ENCODE measurements around the gene DISC1. TPM values are rescaled to one million over a fixed set of nuclear protein-coding genes. Genes with fewer than 3 reads are reported as not detected.

Gene DISC1
- total and polyA plus RNA-seq, 7 donors = 1.2 to 14.1 (median 5.8) TPM

GRCh38 chr1:231983588-231984193 is 357.1 kb downstream of the DISC1 start:
- Histone ChIP-seq H3K27me3 (no peaks in the 10 kb centered on the region), H3K4me1 (no peaks in the 10 kb centered on the region), H3K27ac (no peak overlapping the region), H3K36me3 (no peaks in the 10 kb centered on the region), H3K4me3 (no peak overlapping the region), H3K9me3 (peaks cover 0 to 1% (median 0%) of the 10 kb centered on the region in 4 donors)
- intact Hi-C loops (cut with DNase I) = no loop called here
- no peak for DNase-seq
- WGBS, 2 donors = 93 to 94% methylated on average over 4 of the region's 4 CpGs
- TF ChIP-seq POLR2A (IDR thresholded peaks at IDR 0.05) (no peak), POLR2AphosphoS5 (IDR thresholded peaks at IDR 0.05) (no peak), EP300 (IDR thresholded peaks at IDR 0.05) (no peak)

GRCh38 chr1:231985296-231986023 is 358.9 kb downstream of the DISC1 start:
- 96 to 98% methylated on average over 4 of the region's 4 CpGs for WGBS, 2 donors
- TF ChIP-seq POLR2A (IDR thresholded peaks at IDR 0.05) (no peak), EP300 (IDR thresholded peaks at IDR 0.05) (no peak), POLR2AphosphoS5 (IDR thresholded peaks at IDR 0.05) (no peak), CTCF (IDR thresholded peaks at IDR 0.05) (no peak)
- intact Hi-C loops (cut with DNase I) = no loop called here

GRCh38 chr1:231986631-231987336 is 360.2 kb downstream of the DISC1 start:
- 93% methylated on average over 8 of the region's 8 CpGs for WGBS, 2 donors

More at GRCh38 chr1:231985296-231986023, 358.9 kb downstream of the DISC1 start:
- peaks cover 0 to 1% (median 0%) of the 10 kb centered on the region in 4 donors for H3K9me3 ChIP-seq
- H3K4me1 ChIP-seq = no peaks in the 10 kb centered on the region
- no peaks in the 10 kb centered on the region for H3K27me3 ChIP-seq
- H3K36me3 ChIP-seq = no peaks in the 10 kb centered on the region
- no peak for DNase-seq
- no peak overlapping the region for H3K4me3 ChIP-seq
- peak overlapping the region; percentile 4 to 47 (median 30) for H3K27ac ChIP-seq

GRCh38 chr1:231990388-231990787 is 363.8 kb downstream of the DISC1 start:
- Histone ChIP-seq H3K4me3 (no peak overlapping the region), H3K27ac (peak overlapping the region in 1 of 4 donors; percentile 48), H3K36me3 (no peaks in the 10 kb centered on the region), H3K4me1 (peaks cover 0 to 9% (median 5%) of the 10 kb centered on the region in 4 donors), H3K27me3 (no peaks in the 10 kb centered on the region), H3K9me3 (peaks cover 0 to 1% (median 0%) of the 10 kb centered on the region in 4 donors)
- 82 to 87% methylated on average over 5 of the region's 5 CpGs for WGBS, 2 donors
- intact Hi-C loops (cut with DNase I) = no loop called here
- no peak for DNase-seq
- TF ChIP-seq EP300 (IDR thresholded peaks at IDR 0.05) (no peak), CTCF (IDR thresholded peaks at IDR 0.05) (no peak), POLR2A (IDR thresholded peaks at IDR 0.05) (no peak), POLR2AphosphoS5 (IDR thresholded peaks at IDR 0.05) (no peak)

More at GRCh38 chr1:231986631-231987336, 360.2 kb downstream of the DISC1 start:
- Histone ChIP-seq H3K27ac (peak overlapping the region; percentile 4 to 47 (median 34)), H3K9me3 (peaks cover 0 to 1% (median 0%) of the 10 kb centered on the region in 4 donors), H3K4me3 (no peak overlapping the region), H3K36me3 (no peaks in the 10 kb centered on the region), H3K27me3 (no peaks in the 10 kb centered on the region), H3K4me1 (peaks cover 0 to 9% (median 5%) of the 10 kb centered on the region in 4 donors)
- TF ChIP-seq POLR2AphosphoS5 (IDR thresholded peaks at IDR 0.05) = no peak
- TF ChIP-seq CTCF (IDR thresholded peaks at IDR 0.05) = no peak
- TF ChIP-seq POLR2A (IDR thresholded peaks at IDR 0.05) = no peak
- no peak for TF ChIP-seq EP300 (IDR thresholded peaks at IDR 0.05)
- intact Hi-C loops (cut with DNase I) = no loop called here
- peak; percentile 69 for DNase-seq

GRCh38 chr1:231991231-231991630 is 364.6 kb downstream of the DISC1 start:
- Histone ChIP-seq H3K36me3 (no peaks in the 10 kb centered on the region), H3K27me3 (no peaks in the 10 kb centered on the region), H3K4me3 (no peak overlapping the region), H3K27ac (peak overlapping the region in 1 of 4 donors; percentile 48), H3K9me3 (peaks cover 0 to 1% (median 0%) of the 10 kb centered on the region in 4 donors), H3K4me1 (peaks cover 0 to 9% (median 5%) of the 10 kb centered on the region in 4 donors)
- intact Hi-C loops (cut with DNase I) = no loop called here
- 89 to 91% methylated on average over 8 of the region's 8 CpGs for WGBS, 2 donors
- DNase-seq = no peak
- TF ChIP-seq POLR2AphosphoS5 (IDR thresholded peaks at IDR 0.05) (no peak), POLR2A (IDR thresholded peaks at IDR 0.05) (no peak), CTCF (IDR thresholded peaks at IDR 0.05) (no peak), EP300 (IDR thresholded peaks at IDR 0.05) (no peak)
